Skeletal muscle satellite cell (primary cell): ENCODE data around the gene CLIP2.
"Not testable (repeated sequence)": the region's sequence is repeated elsewhere in the genome, so short reads cannot be mapped to it uniquely, and the experiment has no call there.

Experiments
- H3K27me3 ChIP-seq: 2 replicates; pipeline ENCODE4 v1.7.0; 2013; ENCODE audit warnings: low read length; ENCODE audit not compliant: control insufficient read depth, insufficient read depth
- H3K36me3 ChIP-seq: 2 replicates; pipeline ENCODE4 v1.7.0; 2013; ENCODE audit warnings: mild to moderate bottlenecking, control low read depth, low read length; ENCODE audit not compliant: insufficient read depth
- H3K4me1 ChIP-seq: 2 replicates; pipeline ENCODE4 v1.7.0; 2013; ENCODE audit warnings: low read length; ENCODE audit not compliant: control insufficient read depth, insufficient read depth
- H3K4me2 ChIP-seq: 2 replicates; pipeline ENCODE4 v1.7.0; 2013; ENCODE audit warnings: mild to moderate bottlenecking, low read length
- H3K4me3 ChIP-seq: 2 replicates; pipeline ENCODE4 v1.7.0; 2013; ENCODE audit warnings: low read length
- H3K9ac ChIP-seq: 2 replicates; pipeline ENCODE4 v1.7.0; 2013; ENCODE audit warnings: mild to moderate bottlenecking, low read depth, low read length, moderate library complexity
- H3K9me3 ChIP-seq: replicated peaks from 2 replicates; pipeline ENCODE4 v1.7.0; 2013; ENCODE audit warnings: mild to moderate bottlenecking, control low read depth, low read length

CLIP2 gene

DNA sequence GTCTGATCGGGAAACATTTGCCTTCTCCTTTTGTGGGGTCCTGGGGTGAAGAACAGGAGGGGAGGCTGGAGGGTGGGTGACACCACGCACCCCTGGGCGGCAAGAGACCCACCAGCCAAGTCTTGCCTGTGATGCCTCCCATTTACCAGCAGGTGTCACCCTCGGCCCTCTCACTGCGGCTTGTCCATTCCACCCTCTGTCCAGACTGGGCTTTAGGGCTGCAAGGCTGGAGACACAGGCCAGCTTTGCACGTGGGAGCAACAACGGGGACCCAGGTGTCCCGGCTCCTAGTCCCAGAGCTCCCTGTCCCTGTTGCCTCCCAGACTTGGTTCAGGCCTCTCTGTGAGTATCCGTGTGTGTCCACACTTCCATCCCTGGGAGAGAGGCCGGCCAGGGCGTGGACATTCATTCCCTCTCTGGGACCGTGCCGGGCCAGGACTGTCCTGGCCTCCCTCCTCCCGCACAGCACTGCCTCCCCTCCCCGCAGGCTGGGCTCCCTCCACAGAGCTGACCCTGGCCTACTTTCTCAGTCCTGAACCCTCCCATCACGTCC is 128.3 kb downstream of the CLIP2 start:
- Histone ChIP-seq H3K4me1 (peaks cover 2% of the 10 kb centered on the region), H3K4me3 (no peak overlapping the region), H3K36me3 (no peaks in the 10 kb centered on the region), H3K4me2 (no peak overlapping the region), H3K9me3 (no peaks in the 10 kb centered on the region), H3K27me3 (no peaks in the 10 kb centered on the region), H3K9ac (peak overlapping the region; percentile 3)

DNA sequence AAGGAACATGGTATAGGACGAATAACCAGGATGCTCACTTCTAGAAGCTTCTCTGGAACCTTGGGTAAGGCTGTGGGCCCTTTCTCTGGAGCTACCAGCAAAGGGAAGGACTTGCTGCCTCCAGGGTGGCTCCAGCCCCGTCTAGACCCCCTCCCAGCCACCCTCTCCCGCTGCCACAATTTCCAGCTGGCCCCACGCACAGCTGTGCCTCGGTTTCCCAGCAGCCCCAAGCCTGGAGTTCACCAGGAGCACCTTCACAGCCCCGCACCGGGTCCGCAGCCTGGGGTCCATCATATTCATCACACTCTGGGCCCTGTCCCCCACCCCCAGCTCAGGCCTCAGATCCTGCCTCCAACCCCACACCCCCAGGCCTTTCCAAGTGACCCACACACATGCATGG is 128.9 kb downstream of the CLIP2 start:
- Histone ChIP-seq H3K27me3 (no peaks in the 10 kb centered on the region), H3K4me2 (no peak overlapping the region), H3K4me1 (peaks cover 2% of the 10 kb centered on the region), H3K9ac (no peak overlapping the region), H3K4me3 (no peak overlapping the region), H3K36me3 (no peaks in the 10 kb centered on the region), H3K9me3 (no peaks in the 10 kb centered on the region)

DNA sequence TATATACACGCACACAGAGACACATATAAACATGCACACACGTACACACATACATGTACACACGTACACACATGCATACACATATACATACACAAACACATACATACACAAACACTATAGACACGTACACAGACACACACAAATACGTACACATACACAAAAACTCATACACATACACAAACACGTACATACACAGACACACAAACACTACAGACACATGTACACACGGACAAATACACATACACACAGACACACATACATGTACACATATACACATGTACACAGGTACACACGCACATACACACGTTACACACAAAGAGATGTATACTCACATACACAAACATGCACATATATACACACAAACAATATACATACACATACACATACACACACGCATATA is 129.3 kb downstream of the CLIP2 start:
- H3K4me1 ChIP-seq: peaks cover 2% of the 10 kb centered on the region
- H3K36me3 ChIP-seq: no peaks in the 10 kb centered on the region
- H3K4me2 ChIP-seq: no peak overlapping the region
- no peaks in the 10 kb centered on the region for H3K27me3 ChIP-seq
- no peak overlapping the region for H3K4me3 ChIP-seq
- no peak overlapping the region for H3K9ac ChIP-seq
- no peaks in the 10 kb centered on the region for H3K9me3 ChIP-seq

DNA sequence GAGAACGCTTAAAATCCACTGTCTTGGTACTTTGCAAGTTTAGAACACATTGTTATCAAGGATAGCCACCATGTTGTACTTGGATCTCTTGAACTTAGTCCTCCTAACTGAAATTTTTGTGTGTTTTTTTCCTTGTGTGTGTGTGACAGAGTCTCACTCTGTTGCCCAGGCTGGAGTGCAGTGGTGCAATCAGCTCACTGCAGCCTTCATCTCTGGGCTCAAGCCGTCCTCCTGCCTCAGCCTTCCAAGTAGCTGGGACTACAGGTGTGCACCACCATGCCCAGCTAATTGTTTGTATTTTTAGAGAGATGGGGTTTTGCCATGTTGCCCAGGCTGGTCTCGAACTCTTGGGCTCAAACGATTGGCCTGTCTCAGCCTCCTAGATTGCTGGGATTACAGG is 130.0 kb downstream of the CLIP2 start:
- not testable (repeated sequence) for H3K4me2 ChIP-seq, H3K27me3 ChIP-seq, H3K4me1 ChIP-seq, H3K4me3 ChIP-seq, H3K9ac ChIP-seq, H3K36me3 ChIP-seq, H3K9me3 ChIP-seq

DNA sequence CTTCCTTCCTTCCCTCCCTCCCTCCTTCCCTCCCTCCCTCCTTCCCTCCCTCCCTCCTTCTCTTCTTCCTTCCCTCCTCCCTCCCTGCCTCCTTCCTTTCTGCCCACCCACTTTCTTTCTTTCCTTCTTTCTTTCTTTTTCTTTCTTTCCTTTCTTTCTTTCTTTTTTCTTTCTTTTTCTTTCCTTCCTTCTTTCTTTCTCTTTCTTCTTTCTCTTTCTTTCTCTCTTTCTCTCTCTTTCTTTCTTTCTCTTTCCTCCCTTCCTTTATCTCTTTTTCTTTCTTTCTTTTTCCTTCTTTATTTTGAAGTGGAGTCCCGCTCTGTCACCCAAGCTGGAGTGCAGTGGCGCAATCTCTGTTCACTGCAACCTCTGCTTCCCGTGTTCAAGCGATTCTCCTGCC is 130.8 kb downstream of the CLIP2 start:
- Histone ChIP-seq H3K4me2 (no peak overlapping the region), H3K36me3 (no peaks in the 10 kb centered on the region), H3K4me1 (peaks cover 2% of the 10 kb centered on the region), H3K27me3 (no peaks in the 10 kb centered on the region), H3K9me3 (no peaks in the 10 kb centered on the region), H3K9ac (no peak overlapping the region), H3K4me3 (no peak overlapping the region)

DNA sequence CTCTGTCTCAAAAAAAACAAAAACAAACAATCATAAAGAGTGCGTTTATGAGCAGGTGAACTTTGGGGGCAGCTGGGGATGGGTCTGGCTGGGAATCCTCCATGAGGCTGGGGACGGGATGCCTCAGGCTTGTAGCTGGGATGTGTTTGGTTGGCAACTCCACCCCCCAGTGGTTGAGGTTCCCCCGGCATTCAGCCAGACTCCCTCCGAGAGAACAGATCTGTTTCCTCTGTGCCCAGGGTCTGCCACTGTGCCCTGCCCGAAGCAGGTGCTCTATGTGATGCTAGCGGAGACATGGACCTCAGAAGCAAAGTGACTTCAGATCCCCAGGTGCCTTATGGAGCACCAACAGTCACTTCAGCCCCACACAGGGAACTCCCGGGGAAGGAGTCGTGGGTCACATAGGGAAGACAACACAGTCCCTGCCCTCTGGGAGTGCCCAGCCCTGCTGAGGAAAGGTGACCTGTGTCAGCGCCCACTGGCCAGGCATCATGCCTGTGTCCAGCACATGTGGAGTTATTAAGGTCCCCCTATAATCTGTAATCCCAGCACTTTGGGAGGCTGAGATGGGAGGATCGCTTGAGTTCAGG is 135.2 kb downstream of the CLIP2 start:
- H3K27me3 ChIP-seq: no peaks in the 10 kb centered on the region
- H3K9me3 ChIP-seq: no peaks in the 10 kb centered on the region
- no peak overlapping the region for H3K9ac ChIP-seq
- H3K4me3 ChIP-seq: no peak overlapping the region
- H3K4me1 ChIP-seq: peaks cover 6% of the 10 kb centered on the region
- H3K4me2 ChIP-seq: no peak overlapping the region
- no peaks in the 10 kb centered on the region for H3K36me3 ChIP-seq

DNA sequence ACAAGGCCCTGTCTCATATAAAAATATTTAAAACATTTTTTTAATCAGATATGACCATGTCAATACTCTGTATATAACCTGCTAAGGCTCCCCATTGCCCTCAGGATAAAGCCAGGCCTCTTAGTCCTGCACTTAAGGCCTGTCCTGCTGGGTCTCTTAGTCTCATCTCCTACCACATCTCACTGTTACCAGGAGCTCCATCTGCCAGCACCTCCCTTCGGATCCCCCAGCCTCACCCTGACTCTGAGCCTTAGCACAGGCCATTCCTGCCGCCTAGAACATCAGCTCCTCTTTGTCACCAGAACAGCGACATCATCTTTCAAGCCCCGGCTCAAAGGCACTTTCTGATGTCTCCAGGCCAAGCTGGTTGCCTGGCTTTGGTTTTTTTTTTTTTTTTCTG is 138.8 kb downstream of the CLIP2 start:
- Histone ChIP-seq H3K9me3 (no peaks in the 10 kb centered on the region), H3K9ac (no peak overlapping the region), H3K4me2 (no peak overlapping the region), H3K4me1 (peaks cover 11% of the 10 kb centered on the region), H3K27me3 (no peaks in the 10 kb centered on the region), H3K4me3 (no peak overlapping the region), H3K36me3 (no peaks in the 10 kb centered on the region)

DNA sequence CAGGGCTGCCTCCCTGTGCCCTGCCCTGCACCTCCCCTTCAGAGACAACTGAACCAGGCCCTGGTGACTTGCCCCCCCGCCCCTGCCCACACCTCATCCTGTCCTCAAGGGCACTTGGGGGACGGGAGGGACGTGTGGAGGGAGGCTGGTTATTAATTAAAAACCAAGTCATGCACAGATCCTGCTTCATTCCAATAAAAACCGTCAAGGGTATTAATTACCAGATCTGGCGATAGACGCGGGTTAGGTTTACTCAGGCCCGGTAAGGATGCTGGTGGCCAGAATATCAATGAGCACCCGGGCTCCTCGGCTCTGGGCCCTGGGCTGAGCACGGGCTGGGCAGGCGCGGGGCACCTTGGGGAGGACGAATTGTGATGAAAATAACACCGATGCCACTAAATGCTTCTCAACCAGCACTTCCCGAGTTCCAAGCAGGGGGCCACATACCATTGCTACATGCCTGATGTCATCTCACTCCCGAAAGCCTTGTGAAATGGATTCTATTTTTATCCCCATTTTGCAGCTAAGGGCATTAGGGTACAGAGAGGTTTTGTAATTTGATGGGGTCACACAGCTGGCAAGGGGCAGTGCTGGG is 140.0 kb downstream of the CLIP2 start:
- H3K36me3 ChIP-seq: no peaks in the 10 kb centered on the region
- no peaks in the 10 kb centered on the region for H3K27me3 ChIP-seq
- H3K4me2 ChIP-seq: peak overlapping the region; percentile 34
- no peak overlapping the region for H3K4me3 ChIP-seq
- peak overlapping the region; percentile 21 for H3K9ac ChIP-seq
- H3K4me1 ChIP-seq: peaks cover 11% of the 10 kb centered on the region
- H3K9me3 ChIP-seq: no peaks in the 10 kb centered on the region

DNA sequence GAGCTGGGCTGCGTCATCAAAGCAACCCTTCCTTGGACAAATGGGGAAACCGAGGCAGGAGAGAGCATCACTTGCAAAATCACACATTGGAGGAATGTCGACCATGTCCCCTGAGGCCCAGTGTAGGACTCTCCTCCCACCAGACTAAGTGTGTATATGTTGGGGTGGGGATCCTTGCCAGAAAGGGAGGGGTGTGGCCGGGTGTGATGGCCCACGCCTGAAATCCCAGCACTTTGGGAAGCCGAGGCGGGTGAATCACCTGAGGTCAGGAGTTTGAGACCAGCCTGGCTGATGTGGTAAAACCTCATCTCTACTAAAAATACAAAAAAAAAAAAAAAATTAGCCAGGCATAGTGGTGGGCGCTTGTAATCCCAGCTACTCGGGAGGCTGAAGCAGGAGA is 141.2 kb downstream of the CLIP2 start:
- H3K9me3 ChIP-seq, H3K36me3 ChIP-seq, H3K4me3 ChIP-seq, H3K4me2 ChIP-seq, H3K9ac ChIP-seq, H3K27me3 ChIP-seq: not testable (repeated sequence)
- H3K4me1 ChIP-seq: peaks cover 11% of the 10 kb centered on the region

DNA sequence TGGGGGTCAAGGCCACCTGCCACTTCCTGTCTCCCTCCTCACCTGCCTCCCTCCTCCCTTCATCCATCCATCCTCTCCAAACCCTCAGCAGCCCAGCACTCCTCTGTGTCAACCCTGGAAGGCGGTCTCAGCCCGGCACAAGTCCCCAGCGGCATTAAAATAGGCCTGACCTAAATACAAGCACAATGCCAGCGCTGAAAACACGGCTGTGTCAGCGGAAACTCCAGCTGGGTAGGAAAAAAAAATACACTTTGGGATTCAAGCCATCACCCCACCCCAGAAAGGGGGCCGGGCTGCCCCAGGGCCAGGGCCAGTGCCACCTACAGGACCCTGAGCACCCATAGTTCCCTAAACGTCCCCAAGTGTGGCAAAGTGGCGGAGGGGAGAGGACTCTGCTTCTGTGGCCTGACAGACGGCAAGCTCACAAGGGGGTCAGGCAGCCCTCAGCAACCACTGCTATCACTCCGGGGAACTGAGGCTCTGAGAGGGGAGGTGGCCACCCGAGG is 141.8 kb downstream of the CLIP2 start:
- Histone ChIP-seq H3K4me1 (peaks cover 11% of the 10 kb centered on the region), H3K4me3 (no peak overlapping the region), H3K36me3 (no peaks in the 10 kb centered on the region), H3K9me3 (no peaks in the 10 kb centered on the region), H3K27me3 (no peaks in the 10 kb centered on the region), H3K4me2 (no peak overlapping the region), H3K9ac (no peak overlapping the region)

DNA sequence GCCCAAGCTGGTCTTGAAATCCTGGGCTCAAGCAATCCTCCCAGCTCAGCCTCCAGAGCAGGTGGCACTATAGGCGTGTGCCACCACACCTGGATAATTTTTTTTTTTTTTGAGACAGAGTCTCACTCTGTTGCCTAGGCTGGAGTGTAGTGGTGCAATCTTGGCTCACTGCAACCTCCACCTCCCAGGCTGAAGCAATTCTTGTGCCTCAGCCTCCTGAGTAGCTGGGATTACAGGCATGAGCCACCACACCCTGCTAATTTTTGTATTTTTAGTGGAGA is 148.0 kb downstream of the CLIP2 start:
- H3K36me3 ChIP-seq, H3K9ac ChIP-seq, H3K27me3 ChIP-seq, H3K4me1 ChIP-seq, H3K9me3 ChIP-seq, H3K4me3 ChIP-seq, H3K4me2 ChIP-seq: not testable (repeated sequence)

DNA sequence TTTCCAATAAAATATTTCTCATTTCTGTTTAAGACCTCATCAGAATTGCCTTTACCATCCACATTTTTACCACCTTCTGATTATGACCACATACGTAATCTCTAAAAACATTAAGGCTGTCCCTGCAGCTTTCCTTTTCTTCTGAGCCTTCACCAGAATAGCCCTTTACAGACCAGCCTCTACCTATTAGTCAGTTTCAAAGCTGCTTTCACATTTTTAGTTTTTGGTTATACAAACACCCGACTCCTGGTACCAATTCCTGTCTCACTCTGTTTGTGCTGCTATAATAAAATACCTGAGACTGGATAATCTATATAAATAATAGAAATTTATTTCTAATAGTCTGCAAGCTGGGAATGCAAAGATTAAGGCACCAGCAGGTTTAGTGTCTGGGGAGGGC is 149.1 kb downstream of the CLIP2 start:
- no peaks in the 10 kb centered on the region for H3K36me3 ChIP-seq
- no peaks in the 10 kb centered on the region for H3K27me3 ChIP-seq
- no peaks in the 10 kb centered on the region for H3K9me3 ChIP-seq
- no peak overlapping the region for H3K4me3 ChIP-seq
- H3K4me2 ChIP-seq: no peak overlapping the region
- no peaks in the 10 kb centered on the region for H3K4me1 ChIP-seq
- H3K9ac ChIP-seq: no peak overlapping the region
